ENCODE measurements around the gene ASF1A.
"Not testable (repeated sequence)": the region's sequence is repeated elsewhere in the genome, so short reads cannot be mapped to it uniquely, and the experiment has no call there.

ASF1A gene

DNA sequence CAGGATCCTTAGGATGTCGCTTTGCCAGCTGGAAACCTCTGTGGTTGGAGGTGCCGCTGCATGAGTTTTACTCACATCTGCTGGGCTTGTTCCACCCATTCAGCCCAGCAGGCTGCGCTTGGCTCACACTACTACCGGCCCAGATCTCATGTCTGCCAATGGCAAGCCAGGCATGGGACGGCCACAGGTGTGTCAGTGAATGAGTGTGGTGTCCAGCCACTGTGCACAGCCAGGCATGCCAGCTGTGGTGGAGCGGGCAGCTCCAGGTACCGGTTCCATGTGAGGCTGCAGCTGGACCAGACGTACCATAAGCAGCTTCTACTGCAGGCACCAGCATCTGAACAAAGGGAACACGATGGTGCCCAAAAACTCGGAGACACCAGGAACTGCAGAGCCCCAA, 33.1 kb upstream of the ASF1A start:
- in situ Hi-C loops (cut with HindIII; ENCODE audit: low sequenced_read_pairs): no loop called here
- H3K4me3 ChIP-seq (ENCODE audit: low read depth, low read length): no peak overlapping the region
- no peak for DNase-seq (ENCODE audit: low read depth)
- no peak for TF ChIP-seq CTCF (IDR thresholded peaks at IDR 0.05; ENCODE audit: low read depth, low read length, missing control alignments)

GRCh38 chr6:118862443-118862842, 31.5 kb upstream of the ASF1A start:
- in situ Hi-C loops (cut with HindIII; ENCODE audit: low sequenced_read_pairs): no loop called here
- DNase-seq (ENCODE audit: low read depth): no peak
- H3K4me3 ChIP-seq (ENCODE audit: low read depth, low read length): no peak overlapping the region
- no peak for TF ChIP-seq CTCF (IDR thresholded peaks at IDR 0.05; ENCODE audit: low read depth, low read length, missing control alignments)

DNA sequence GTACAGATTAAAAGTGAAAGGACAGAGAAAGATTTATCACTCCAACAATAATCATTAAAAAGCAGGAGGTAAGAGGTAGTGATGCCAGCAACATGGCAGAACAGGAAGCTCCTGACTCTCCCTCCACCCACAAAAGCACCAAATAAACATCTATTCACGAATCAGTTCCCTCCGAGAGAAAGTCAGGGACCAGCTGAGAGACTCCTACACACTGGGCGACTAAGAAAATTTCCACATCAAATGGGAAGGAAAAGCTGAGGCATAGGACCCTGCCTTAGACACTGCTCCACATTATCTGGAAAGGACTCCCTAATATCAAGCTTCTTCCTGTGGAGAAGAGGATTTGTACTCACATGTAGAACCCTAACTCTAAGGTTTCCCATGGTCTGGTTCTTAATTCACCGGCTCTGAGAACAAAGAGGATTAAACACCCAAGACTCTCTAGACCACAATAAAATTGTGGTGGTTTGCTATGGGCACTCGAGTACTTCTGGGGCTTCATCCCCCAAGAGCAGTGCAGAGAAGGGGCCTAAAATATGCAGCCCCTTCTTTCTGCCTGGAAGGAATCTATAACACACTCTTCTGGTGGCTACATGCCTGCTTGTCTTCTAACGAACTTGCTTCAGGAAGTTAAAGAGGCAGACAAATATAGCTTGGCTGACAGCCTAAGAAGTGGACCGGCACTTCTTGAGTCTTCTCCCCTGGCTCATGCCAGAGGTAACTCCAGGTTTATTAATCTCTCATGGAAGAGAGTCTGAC, 29.4 kb upstream of the ASF1A start:
- DNase-seq (ENCODE audit: low read depth): no peak
- in situ Hi-C loops (cut with HindIII; ENCODE audit: low sequenced_read_pairs): no loop called here
- TF ChIP-seq CTCF (IDR thresholded peaks at IDR 0.05; ENCODE audit: low read depth, low read length, missing control alignments): no peak
- H3K4me3 ChIP-seq (ENCODE audit: low read depth, low read length): no peak overlapping the region

DNA sequence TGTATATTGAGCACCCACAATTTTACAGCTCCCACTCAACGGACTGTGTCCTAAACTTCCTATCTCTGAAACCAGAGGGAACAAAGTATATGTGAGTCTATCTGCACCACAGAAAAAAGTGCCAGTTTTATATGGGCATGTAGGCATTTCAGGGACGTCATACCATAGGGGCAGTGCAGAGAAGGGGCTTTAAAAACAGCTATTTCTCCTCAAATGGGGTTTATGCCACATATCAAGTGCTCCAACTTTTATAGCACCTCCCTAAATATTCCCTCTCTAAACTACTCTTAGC, 28.9 kb upstream of the ASF1A start:
- no peak overlapping the region for H3K4me3 ChIP-seq (ENCODE audit: low read depth, low read length)
- TF ChIP-seq CTCF (IDR thresholded peaks at IDR 0.05; ENCODE audit: low read depth, low read length, missing control alignments): no peak
- no peak for DNase-seq (ENCODE audit: low read depth)
- in situ Hi-C loops (cut with HindIII; ENCODE audit: low sequenced_read_pairs): no loop called here

DNA sequence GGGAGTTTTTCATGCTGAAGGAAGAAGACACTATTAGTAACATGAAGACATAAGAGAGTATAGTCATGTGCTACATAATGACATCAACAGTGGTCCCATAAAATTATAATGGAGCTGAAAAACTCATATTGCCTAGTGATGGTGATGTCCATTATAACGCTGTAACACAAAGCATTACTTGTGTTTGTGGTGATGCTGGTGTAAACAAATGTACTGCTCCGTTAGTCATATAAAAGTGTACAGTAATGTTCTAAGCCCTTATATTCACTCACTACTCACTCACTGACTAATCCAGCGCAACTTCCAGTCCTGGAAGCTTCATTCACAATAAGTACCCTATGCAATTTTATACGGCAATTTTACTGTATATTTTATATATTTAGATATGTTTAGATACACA, 26.8 kb upstream of the ASF1A start:
- H3K4me3 ChIP-seq (ENCODE audit: low read depth, low read length): no peak overlapping the region
- DNase-seq (ENCODE audit: low read depth): no peak
- in situ Hi-C loops (cut with HindIII; ENCODE audit: low sequenced_read_pairs): no loop called here
- TF ChIP-seq CTCF (IDR thresholded peaks at IDR 0.05; ENCODE audit: low read depth, low read length, missing control alignments): no peak

DNA sequence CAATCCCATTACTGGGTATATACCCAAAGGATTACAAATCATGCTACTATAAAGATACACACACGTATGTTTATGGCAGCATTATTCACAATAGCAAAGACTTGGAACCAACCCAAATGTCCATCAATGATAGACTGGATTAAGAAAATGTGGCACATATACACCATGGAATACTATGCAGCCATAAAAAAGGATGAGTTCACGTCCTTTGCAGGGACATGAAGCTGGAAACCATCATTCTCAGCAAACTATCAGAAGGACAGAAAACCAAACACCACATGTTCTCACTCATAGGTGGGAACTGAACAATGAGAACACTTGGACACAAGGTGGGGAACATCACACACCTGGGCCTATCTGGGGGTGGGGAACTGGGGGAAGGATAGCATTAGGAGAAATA, 25.1 kb upstream of the ASF1A start:
- H3K4me3 ChIP-seq (ENCODE audit: low read depth, low read length); in situ Hi-C loops (cut with HindIII; ENCODE audit: low sequenced_read_pairs); DNase-seq (ENCODE audit: low read depth): not testable (repeated sequence)

- in situ Hi-C loops (cut with HindIII; ENCODE audit: low sequenced_read_pairs): no loop called here
- peak; percentile 41 for DNase-seq (ENCODE audit: low read depth)
These were observed 24.6 kb upstream of the ASF1A start for GRCh38 chr6:118869350-118869749.

More at GRCh38 chr6:118869350-118869749, 24.6 kb upstream of the ASF1A start:
- H3K4me3 ChIP-seq (ENCODE audit: low read depth, low read length): no peak overlapping the region
- TF ChIP-seq CTCF (IDR thresholded peaks at IDR 0.05; ENCODE audit: low read depth, low read length, missing control alignments): no peak

Measured in astrocyte of the cerebellum (primary cell).